HG03045 (cell line): Measurements from ENCODE around the gene TMPRSS5.
"Not testable (repeated sequence)": the region's sequence is repeated elsewhere in the genome, so short reads cannot be mapped to it uniquely, and the experiment has no call there.

Source experiments
- ATAC-seq: cut with Tn5 transposase; IDR thresholded peaks from one replicate; pipeline ENCODE4 v1.9.1; 2021; ENCODE audit warnings: mild to moderate bottlenecking, moderate library complexity; ENCODE audit not compliant: unreplicated experiment

Gene TMPRSS5

GRCh38 chr11:113705871-113706655 is at the start of gene TMPRSS5:
TSS of gene TMPRSS5 (minus strand) at chr11:113706308. CDS start at chr11:113706224, 84 bp downstream.
- no peak for ATAC-seq

GRCh38 chr11:113752932-113753331 is 46.8 kb upstream of the TMPRSS5 start:
- no peak for ATAC-seq

DNA sequence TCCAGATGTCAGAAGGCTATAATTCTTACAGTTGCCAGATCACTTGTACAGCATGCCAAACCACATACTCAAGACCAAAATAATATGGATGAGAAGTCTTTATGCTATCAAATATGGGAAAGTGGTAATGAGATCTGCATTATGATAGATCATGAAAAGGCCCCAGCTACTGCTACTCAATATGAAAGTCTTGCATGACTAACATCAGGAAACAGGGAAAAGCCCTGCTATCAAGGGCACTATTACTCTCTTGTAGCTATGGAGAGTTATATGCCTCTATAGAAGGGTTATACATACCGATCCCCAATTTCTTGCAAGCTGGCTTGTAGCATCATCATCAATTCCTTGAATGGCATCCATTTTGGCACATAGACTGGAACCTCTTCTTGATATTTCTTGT is 30.2 kb upstream of the TMPRSS5 start:
- ATAC-seq, result peak; percentile 55

DNA sequence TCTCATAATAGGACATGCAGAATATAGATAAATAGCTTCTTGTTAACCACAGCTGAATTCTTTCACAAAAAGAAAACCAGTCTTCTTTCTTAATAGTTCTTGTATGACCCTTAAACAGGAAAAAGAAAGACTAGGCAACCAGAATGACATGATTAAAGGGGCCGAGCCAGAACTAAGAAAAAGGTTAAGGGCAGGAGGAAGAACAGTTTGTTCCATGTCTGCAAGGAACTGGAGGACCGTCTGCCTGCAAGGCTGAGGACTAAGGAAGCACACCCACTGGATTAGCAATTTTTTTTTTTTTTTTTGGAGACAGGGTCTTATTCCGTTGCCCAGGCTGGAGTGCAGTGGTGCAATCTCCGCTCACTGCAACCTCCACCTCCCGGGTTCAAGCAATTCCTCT is 26.0 kb upstream of the TMPRSS5 start:
- ATAC-seq, result no peak

DNA sequence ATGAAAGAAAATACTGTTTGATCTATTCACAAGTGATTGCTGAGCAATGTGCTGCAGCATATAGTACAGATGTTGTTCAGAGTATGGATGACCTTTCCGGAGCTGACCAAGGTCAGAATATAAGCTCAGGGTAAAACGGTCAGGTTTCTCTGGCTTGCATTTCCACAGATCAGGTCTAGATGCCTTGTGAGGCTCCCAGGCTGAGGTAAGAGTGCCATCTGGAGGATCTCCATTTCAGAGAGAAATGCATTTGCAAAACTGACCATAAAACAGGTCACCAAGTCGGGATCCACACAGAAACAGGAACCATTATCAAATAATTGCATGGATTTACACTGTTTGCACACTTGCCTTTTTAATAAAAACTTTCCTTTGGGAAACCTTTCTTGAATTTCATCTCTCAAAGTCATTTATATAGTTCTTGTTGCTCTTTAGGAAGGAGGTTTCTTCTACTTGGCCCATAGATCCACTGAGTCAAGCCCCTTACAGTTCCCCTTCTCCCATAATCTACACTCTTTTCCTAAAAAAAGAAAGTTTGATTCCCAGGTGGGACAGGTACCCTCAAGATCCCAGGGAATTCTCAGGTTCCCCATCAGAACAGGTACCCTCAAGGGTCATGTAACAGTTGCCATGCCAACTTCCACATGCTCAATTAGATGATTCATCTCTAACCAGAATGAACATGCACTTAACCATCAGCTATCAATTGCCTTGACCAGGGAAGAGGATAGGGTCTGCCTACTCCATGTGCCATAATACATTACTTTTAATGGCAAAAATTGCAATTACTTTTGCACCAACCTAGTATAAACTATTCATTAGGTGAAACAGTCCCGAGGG is 25.0 kb upstream of the TMPRSS5 start:
- ATAC-seq, result no peak

- no peak for ATAC-seq
These were observed 23.3 kb upstream of the TMPRSS5 start for GRCh38 chr11:113729456-113729855.

DNA sequence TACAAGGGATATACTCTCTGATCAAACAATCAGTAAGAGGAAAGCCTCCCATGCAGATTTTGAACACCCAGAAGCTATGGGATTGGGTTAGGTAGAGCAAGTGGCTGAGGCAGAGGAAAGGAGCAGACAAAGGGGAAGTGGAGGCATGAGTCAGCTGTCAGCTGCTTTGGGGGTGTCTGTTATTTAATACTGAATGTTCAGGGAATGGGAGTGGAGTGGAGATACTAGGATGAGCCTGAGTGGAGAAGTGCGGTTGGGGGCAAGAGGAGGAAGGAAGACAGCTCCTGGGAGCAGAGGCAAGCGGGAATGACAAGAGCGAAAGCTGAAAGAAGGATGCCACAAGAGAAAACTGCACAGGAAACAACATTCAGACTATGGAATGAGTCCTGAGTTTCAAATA is 22.7 kb upstream of the TMPRSS5 start:
- ATAC-seq, result no peak

- no peak for ATAC-seq
These were observed 19.8 kb upstream of the TMPRSS5 start for GRCh38 chr11:113725913-113726312.

DNA sequence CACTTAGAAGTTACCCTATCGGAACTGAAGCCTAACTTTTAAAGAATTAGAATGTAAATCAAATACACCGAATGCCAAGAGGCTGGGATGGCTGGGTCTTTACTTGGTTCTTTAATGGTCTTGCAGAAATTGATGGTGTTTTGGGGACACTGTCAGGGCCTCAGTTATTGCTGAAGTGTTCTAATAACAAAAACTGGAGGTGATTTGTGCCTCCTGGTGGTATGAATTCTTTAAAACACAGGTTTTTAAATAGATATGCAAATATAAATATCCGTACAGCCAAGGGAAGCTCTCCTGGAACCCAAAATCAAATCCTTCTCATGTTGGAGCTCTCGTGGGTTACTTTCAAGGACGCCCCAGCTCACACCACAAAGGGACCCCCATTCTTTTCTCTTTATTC is 19.3 kb upstream of the TMPRSS5 start:
- no peak for ATAC-seq

- ATAC-seq, result no peak
These were observed 18.7 kb upstream of the TMPRSS5 start for GRCh38 chr11:113724778-113725177.

DNA sequence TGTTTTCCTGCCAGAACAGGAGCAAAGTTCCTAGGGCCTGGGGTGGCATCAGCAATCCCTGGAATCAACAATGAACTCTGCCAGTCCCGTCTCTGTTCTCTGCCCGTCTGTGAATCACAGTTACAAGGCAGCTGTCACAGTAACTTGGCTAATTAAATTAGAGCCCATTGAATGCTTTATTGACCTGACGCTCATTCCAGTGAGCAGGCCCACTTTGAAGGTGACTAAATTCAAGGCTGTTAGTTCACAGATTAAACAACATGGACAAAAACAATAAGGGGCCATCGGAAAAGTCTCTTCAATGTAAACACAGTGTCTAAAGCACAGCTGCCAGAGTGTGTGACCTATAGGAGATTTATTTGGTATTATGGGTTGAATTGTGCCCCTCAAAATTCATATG is 17.7 kb upstream of the TMPRSS5 start:
- ATAC-seq, result no peak

DNA sequence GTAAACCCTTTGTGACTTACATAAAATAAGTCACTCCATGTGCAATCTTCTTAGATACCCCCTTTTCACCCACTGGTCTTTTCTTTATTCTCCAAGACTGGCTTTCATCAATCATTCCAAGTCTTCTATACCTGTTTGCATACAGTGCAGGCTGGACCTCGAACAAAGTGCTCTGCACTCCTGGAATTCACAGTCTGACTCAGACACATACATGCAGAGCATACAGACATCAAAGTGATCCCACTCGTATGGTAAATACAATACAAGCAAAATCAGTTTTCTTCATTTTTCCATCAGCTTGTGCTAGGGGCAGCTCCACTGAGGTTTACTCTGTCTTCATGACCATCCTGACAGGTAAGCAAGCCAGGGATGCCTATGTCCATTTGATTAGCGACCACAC is 16.8 kb upstream of the TMPRSS5 start:
- no peak for ATAC-seq

- no peak for ATAC-seq
These were observed 16.1 kb upstream of the TMPRSS5 start for GRCh38 chr11:113722221-113722620.

- ATAC-seq, result no peak
These were observed 15.5 kb upstream of the TMPRSS5 start for GRCh38 chr11:113721462-113722066.

DNA sequence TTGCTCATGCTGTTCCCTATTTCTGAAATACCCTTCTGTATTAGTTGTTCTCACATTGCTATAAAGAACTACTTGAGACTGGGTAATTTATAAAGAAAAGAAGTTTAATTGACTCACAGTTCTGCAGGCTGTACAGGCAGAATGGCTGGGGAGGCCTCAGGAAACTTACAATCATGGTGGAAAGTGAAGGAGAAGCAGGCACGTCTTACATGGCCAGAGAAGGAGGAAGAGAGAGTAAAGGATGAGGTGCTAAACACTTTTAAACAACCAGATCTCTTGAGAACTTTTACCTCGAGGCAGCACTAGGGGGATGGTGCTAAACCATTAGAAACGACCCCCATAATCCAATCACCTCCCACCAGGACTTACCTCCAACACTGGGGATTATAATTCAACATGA is 14.4 kb upstream of the TMPRSS5 start:
- ATAC-seq, result not testable (repeated sequence)

DNA sequence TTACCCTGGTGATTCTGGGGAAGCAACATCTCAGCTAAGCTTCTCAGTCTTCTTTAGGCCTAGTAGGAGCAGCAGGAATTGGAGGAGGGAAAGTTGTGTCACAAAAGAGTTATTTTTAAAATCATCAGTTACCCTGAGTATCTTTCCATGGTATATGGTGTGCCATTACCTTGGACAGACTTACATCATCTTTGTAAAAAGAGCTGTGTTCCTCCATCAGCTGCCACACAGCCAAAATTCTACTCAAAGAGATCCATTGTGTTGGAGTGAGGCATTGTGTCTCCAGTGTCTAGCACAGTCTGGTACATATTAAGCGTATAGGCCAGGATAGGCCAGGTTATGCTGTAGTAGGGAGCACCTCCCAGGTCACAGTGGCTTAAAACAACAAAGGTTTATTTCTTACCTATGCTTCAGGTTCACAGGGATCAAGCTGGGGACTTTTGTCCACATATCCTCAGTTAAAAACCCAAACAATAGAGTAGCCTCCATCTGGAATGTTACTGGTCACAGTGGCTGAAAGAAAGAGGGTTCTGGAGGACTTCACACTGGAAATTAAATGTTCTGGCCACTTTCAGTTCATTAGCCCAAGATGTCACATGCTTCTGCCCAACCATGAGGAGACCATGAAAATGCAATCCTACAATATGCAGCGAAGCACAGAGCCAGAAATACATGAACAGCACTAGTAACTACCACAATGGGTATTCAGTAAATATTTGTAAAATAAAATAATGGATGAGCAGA is 9.9 kb upstream of the TMPRSS5 start:
- ATAC-seq, result no peak

- ATAC-seq, result no peak
These were observed 9.2 kb upstream of the TMPRSS5 start for GRCh38 chr11:113715273-113715672.

GRCh38 chr11:113710989-113711388 is 4.9 kb upstream of the TMPRSS5 start:
- ATAC-seq, result no peak

- not testable (repeated sequence) for ATAC-seq
These were observed 2.6 kb downstream of the TMPRSS5 start for GRCh38 chr11:113703551-113703950.

GRCh38 chr11:113701491-113701890 is 4.6 kb downstream of the TMPRSS5 start:
- ATAC-seq, result no peak

GRCh38 chr11:113698515-113698914 is 7.6 kb downstream of the TMPRSS5 start:
- no peak for ATAC-seq
